Erythroblast (primary cell): ENCODE measurements around the gene SNAPC3.

ENCODE experiments used
- GATA1 ChIP-seq: IDR thresholded peaks from 2 replicates; pipeline ENCODE4 v1.6.1; 2011; ENCODE audit warnings: low read depth, mild to moderate bottlenecking, control low read depth, low read length, moderate library complexity
- POLR2A ChIP-seq: IDR thresholded peaks from 2 replicates; pipeline ENCODE4 v1.6.1; 2011; ENCODE audit warnings: mild to moderate bottlenecking, low read length

- no peak for TF ChIP-seq POLR2A
- no peak for TF ChIP-seq GATA1
Measured at GRCh38 chr9:15498246-15498995, 75.7 kb downstream of the SNAPC3 start.
